ENCODE measurements around the gene NOS3. TPM values are rescaled to one million over a fixed set of nuclear protein-coding genes. Genes with fewer than 3 reads are reported as not detected.

Gene NOS3
- total and polyA plus RNA-seq, 9 of the 15 experiments (the other 6 are each of a cell fraction or from before 2014, with no cell fraction given): 1.1 to 121 (median 23.6) TPM

DNA sequence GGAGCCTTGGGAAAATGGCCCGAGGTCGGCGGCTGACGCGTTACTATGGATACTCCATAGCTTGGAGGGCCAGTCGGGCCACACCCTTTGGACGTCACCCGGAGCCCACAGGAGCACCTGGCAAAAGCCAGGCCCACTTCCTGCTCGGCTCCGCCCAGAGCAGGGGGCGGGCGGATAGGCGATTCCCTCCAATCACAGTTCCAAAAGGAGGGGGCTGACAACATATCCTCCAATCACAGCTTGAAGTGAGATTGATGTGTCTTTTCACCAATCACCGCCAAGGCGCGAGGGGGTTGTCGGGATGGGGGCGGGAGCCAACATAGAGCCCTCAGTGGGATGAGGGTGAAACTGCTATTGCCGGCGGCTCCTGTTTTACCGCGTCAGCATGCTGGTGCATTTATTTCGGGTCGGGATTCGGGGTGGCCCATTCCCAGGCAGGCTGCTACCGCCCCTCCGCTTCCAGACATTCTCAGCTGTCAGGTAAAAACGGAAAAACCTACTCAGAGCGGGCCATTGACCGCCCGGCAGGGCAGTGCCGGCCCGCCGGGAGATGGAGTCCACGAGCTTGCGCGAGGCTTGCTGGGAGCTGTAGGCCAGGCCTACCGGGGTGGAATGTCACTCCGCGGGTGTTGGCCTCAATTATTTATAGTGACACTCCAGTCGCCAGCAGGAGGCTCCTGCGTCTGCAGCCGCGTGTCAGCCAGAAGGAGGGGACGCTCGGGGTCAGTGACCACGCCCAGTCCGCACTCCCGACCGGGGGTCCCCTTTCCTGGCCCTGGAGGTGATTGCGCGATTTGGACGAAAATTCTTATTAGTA lies 37.5 kb downstream of the NOS3 start, which contains the start of gene ABCB8 (continued):
- TF ChIP-seq ZBTB7A (IDR thresholded peaks at IDR 0.05; ENCODE audit: borderline replicate concordance, control insufficient read depth, low read depth, low read length) (peak; percentile 99), MTA3 (IDR thresholded peaks at IDR 0.05; ENCODE audit: borderline replicate concordance) (peak; percentile 66), RFX5 (IDR thresholded peaks at IDR 0.05; ENCODE audit: low read depth, low read length) (no peak), ZEB2 (IDR thresholded peaks at IDR 0.05) (0 out of 2 replicates have a peak, but pooled peaks have one; percentile 11), BHLHE40 (IDR thresholded peaks at IDR 0.05; ENCODE audit: low read length) (peak; percentile 76), ZNF133 (CRISPR knock-in tag; IDR thresholded peaks at IDR 0.05) (no peak), ZBTB8A (IDR thresholded peaks at IDR 0.05; ENCODE audit: partially characterized antibody) (no peak), FOXP1 (CRISPR knock-in tag; IDR thresholded peaks at IDR 0.05) (0 out of 2 replicates have a peak, but pooled peaks have one; percentile 28), ZNF224 (CRISPR knock-in tag; IDR thresholded peaks at IDR 0.05) (peak; percentile 57; the same call in 1 of the 2 replicates), NCOA1 (IDR thresholded peaks at IDR 0.05; ENCODE audit: low read depth) (no peak), SP2 (IDR thresholded peaks at IDR 0.05; ENCODE audit: extremely low read depth, low read depth, low read length, poor library complexity, severe bottlenecking) (peak; percentile 96), HNRNPUL1 (IDR thresholded peaks at IDR 0.05; ENCODE audit: low read length) (no peak)
- TF ChIP-seq, protein P1, sequence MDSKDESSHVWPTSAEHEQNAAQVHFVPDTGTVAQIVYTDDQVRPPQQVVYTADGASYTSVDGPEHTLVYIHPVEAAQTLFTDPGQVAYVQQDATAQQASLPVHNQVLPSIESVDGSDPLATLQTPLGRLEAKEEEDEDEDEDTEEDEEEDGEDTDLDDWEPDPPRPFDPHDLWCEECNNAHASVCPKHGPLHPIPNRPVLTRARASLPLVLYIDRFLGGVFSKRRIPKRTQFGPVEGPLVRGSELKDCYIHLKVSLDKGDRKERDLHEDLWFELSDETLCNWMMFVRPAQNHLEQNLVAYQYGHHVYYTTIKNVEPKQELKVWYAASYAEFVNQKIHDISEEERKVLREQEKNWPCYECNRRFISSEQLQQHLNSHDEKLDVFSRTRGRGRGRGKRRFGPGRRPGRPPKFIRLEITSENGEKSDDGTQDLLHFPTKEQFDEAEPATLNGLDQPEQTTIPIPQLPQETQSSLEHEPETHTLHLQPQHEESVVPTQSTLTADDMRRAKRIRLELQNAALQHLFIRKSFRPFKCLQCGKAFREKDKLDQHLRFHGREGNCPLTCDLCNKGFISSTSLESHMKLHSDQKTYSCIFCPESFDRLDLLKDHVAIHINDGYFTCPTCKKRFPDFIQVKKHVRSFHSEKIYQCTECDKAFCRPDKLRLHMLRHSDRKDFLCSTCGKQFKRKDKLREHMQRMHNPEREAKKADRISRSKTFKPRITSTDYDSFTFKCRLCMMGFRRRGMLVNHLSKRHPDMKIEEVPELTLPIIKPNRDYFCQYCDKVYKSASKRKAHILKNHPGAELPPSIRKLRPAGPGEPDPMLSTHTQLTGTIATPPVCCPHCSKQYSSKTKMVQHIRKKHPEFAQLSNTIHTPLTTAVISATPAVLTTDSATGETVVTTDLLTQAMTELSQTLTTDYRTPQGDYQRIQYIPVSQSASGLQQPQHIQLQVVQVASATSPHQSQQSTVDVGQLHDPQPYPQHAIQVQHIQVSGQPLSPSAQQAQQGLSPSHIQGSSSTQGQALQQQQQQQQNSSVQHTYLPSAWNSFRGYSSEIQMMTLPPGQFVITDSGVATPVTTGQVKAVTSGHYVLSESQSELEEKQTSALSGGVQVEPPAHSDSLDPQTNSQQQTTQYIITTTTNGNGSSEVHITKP (IDR thresholded peaks at IDR 0.05; ENCODE audit: partially characterized antibody): peak; percentile 69
- TF ChIP-seq, protein P2, sequence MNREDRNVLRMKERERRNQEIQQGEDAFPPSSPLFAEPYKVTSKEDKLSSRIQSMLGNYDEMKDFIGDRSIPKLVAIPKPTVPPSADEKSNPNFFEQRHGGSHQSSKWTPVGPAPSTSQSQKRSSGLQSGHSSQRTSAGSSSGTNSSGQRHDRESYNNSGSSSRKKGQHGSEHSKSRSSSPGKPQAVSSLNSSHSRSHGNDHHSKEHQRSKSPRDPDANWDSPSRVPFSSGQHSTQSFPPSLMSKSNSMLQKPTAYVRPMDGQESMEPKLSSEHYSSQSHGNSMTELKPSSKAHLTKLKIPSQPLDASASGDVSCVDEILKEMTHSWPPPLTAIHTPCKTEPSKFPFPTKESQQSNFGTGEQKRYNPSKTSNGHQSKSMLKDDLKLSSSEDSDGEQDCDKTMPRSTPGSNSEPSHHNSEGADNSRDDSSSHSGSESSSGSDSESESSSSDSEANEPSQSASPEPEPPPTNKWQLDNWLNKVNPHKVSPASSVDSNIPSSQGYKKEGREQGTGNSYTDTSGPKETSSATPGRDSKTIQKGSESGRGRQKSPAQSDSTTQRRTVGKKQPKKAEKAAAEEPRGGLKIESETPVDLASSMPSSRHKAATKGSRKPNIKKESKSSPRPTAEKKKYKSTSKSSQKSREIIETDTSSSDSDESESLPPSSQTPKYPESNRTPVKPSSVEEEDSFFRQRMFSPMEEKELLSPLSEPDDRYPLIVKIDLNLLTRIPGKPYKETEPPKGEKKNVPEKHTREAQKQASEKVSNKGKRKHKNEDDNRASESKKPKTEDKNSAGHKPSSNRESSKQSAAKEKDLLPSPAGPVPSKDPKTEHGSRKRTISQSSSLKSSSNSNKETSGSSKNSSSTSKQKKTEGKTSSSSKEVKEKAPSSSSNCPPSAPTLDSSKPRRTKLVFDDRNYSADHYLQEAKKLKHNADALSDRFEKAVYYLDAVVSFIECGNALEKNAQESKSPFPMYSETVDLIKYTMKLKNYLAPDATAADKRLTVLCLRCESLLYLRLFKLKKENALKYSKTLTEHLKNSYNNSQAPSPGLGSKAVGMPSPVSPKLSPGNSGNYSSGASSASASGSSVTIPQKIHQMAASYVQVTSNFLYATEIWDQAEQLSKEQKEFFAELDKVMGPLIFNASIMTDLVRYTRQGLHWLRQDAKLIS (CRISPR knock-in tag; IDR thresholded peaks at IDR 0.05): 0 out of 2 replicates have a peak, but pooled peaks have one; percentile 67
- TF ChIP-seq, protein P3, sequence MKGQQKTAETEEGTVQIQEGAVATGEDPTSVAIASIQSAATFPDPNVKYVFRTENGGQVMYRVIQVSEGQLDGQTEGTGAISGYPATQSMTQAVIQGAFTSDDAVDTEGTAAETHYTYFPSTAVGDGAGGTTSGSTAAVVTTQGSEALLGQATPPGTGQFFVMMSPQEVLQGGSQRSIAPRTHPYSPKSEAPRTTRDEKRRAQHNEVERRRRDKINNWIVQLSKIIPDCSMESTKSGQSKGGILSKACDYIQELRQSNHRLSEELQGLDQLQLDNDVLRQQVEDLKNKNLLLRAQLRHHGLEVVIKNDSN (CRISPR knock-in tag; IDR thresholded peaks at IDR 0.05): peak; percentile 47; the same call in 1 of the 2 replicates

All from K562 (cell line).